Vagina (tissue), 2 donors: Measurements from ENCODE around the gene DKKL1. TPM values are rescaled to one million over a fixed set of nuclear protein-coding genes. Genes with fewer than 3 reads are reported as not detected.

ENCODE experiments used
- DNase-seq, 2 donors: peaks; one replicate each; pipeline ENCODE4 v3.0.0-alpha.2; 2017; ENCODE audit errors: extremely low spot score in 2 of 2
- H3K27ac ChIP-seq: fragments of 200-600 bp; sonication (generic); one replicate; pipeline ENCODE4 v1.5.1; 2019
- H3K27me3 ChIP-seq: fragments of 200-600 bp; sonication (generic); one replicate; pipeline ENCODE4 v1.5.1; 2019
- H3K36me3 ChIP-seq, 2 donors: fragments of 200-600 bp; sonication (generic); one replicate each; pipeline ENCODE4 v1.5.1; 2017 to 2019
- H3K4me1 ChIP-seq: fragments of 200-600 bp; sonication (generic); one replicate; pipeline ENCODE4 v1.5.1; 2019
- H3K4me3 ChIP-seq, 2 donors: fragments of 200-600 bp; sonication (generic); 1 replicate in 1 of 2; 2 replicates in 1 of 2; pipeline ENCODE4 v1.5.1; 2016 to 2019
- H3K9me3 ChIP-seq: fragments of 200-600 bp; sonication (generic); one replicate; pipeline ENCODE4 v1.5.1; 2019
- CTCF ChIP-seq, 3 experiments: fragments of 450-650 bp in 2 of 3; fragments of 200-600 bp in 1 of 3; sonication (generic) in 1 of 3; IDR thresholded peaks; one replicate each; pipeline ENCODE4 v1.5.1; 2017 to 2019; ENCODE audit warnings: antibody characterized with exemption in 3 of 3, mild to moderate bottlenecking in 2 of 3, moderate library complexity in 2 of 3
- POLR2A ChIP-seq, 2 donors: fragments of 450-650 bp; IDR thresholded peaks; one replicate each; pipeline ENCODE4 v1.6.1; 2017; ENCODE audit warnings: antibody characterized with exemption in 2 of 2, mild to moderate bottlenecking in 2 of 2, moderate library complexity in 2 of 2
- POLR2AphosphoS5 ChIP-seq, 2 donors: sonication (generic); formaldehyde crosslinking; IDR thresholded peaks; one replicate each; pipeline ENCODE4 v1.9.0; 2017; ENCODE audit warnings: antibody characterized with exemption in 2 of 2, mild to moderate bottlenecking in 2 of 2, low read depth in 1 of 2; ENCODE audit not compliant: insufficient read depth in 1 of 2
- intact Hi-C: fragments of 100-400 bp; cut with DNase I; formaldehyde crosslinking; loops from one replicate; pipeline ENCODE4 v1.15.1; 2023
- total RNA-seq: library from RNA; depleted of rRNA; stranded (reverse); fragments of >200 nt; gene quantifications from one replicate; pipeline ENCODE4 v1.2.3, GENCODE V29; 2016

The DKKL1 gene
- total RNA-seq, 1 donor from 2014 or later: not detected

- DNase-seq: peak in 1 of 2 donors; percentile 93
- Histone ChIP-seq H3K9me3 (no peaks in the 10 kb centered on the region), H3K4me1 (peaks cover 32% of the 10 kb centered on the region), H3K27ac (peak overlapping the region; percentile 83), H3K36me3 (peaks cover 0 to 36% of the 10 kb centered on the region in 2 donors), H3K4me3 (peak overlapping the region; percentile 50 to 52), H3K27me3 (no peaks in the 10 kb centered on the region)
- TF ChIP-seq CTCF (IDR thresholded peaks at IDR 0.05) (no peak), POLR2A (IDR thresholded peaks at IDR 0.05) (peak in 1 of 2 donors; percentile 45), POLR2AphosphoS5 (IDR thresholded peaks at IDR 0.05; ENCODE audit: insufficient read depth in 1 of 2, low read depth in 1 of 2) (peak; percentile 76 to 90)
- intact Hi-C loops: no loop called here
Measured at GRCh38 chr19:49339301-49340068, 24.2 kb upstream of the DKKL1 start.

GRCh38 chr19:49340069-49340864 is 23.4 kb upstream of the DKKL1 start:
- no peak for DNase-seq
- Histone ChIP-seq H3K4me1 (peaks cover 32% of the 10 kb centered on the region), H3K36me3 (peaks cover 0 to 44% of the 10 kb centered on the region in 2 donors), H3K9me3 (no peaks in the 10 kb centered on the region), H3K27ac (peak overlapping the region; percentile 83), H3K4me3 (peak overlapping the region; percentile 50 to 52), H3K27me3 (no peaks in the 10 kb centered on the region)
- TF ChIP-seq CTCF (IDR thresholded peaks at IDR 0.05) (no peak), POLR2AphosphoS5 (IDR thresholded peaks at IDR 0.05; ENCODE audit: insufficient read depth in 1 of 2, low read depth in 1 of 2) (no peak), POLR2A (IDR thresholded peaks at IDR 0.05) (no peak)
- intact Hi-C loops: no loop called here

GRCh38 chr19:49340865-49341718 is 22.6 kb upstream of the DKKL1 start:
- DNase-seq: no peak

GRCh38 chr19:49342291-49342721 is 21.4 kb upstream of the DKKL1 start:
- intact Hi-C loops: no loop called here
- Histone ChIP-seq H3K36me3 (peaks cover 0 to 63% of the 10 kb centered on the region in 2 donors), H3K4me1 (peaks cover 32% of the 10 kb centered on the region), H3K27ac (no peak overlapping the region), H3K27me3 (no peaks in the 10 kb centered on the region), H3K4me3 (no peak overlapping the region), H3K9me3 (no peaks in the 10 kb centered on the region)
- TF ChIP-seq POLR2AphosphoS5 (IDR thresholded peaks at IDR 0.05; ENCODE audit: insufficient read depth in 1 of 2, low read depth in 1 of 2): no peak
- TF ChIP-seq CTCF (IDR thresholded peaks at IDR 0.05): no peak
- DNase-seq: no peak

More at GRCh38 chr19:49340865-49341718, 22.6 kb upstream of the DKKL1 start:
- intact Hi-C loops: no loop called here
- H3K4me1 ChIP-seq: peaks cover 32% of the 10 kb centered on the region
- peak overlapping the region; percentile 83 for H3K27ac ChIP-seq
- H3K9me3 ChIP-seq: no peaks in the 10 kb centered on the region
- TF ChIP-seq CTCF (IDR thresholded peaks at IDR 0.05): no peak
- TF ChIP-seq POLR2A (IDR thresholded peaks at IDR 0.05): no peak
- no peak for TF ChIP-seq POLR2AphosphoS5 (IDR thresholded peaks at IDR 0.05; ENCODE audit: insufficient read depth in 1 of 2, low read depth in 1 of 2)
- no peaks in the 10 kb centered on the region for H3K27me3 ChIP-seq
- H3K36me3 ChIP-seq: peaks cover 0 to 51% of the 10 kb centered on the region in 2 donors
- H3K4me3 ChIP-seq: no peak overlapping the region
